Neuronal stem cell (in vitro differentiated cells): Measurements from ENCODE around the gene PSKH1.

Experiments used
- DNase-seq: peaks from one replicate; pipeline ENCODE4 v3.0.0-alpha.2; 2013; ENCODE audit warnings: low spot score
- H2AFZ ChIP-seq: one replicate; pipeline ENCODE4 v1.6.1; 2013; ENCODE audit warnings: mild to moderate bottlenecking, low read length, inconsistent platforms
- H2AK5ac ChIP-seq: 2 replicates; pipeline ENCODE4 v1.6.1; 2013; ENCODE audit warnings: low read depth, mild to moderate bottlenecking, inconsistent platforms, low read length, moderate library complexity, mixed read lengths
- H2BK120ac ChIP-seq: 2 replicates; pipeline ENCODE4 v1.6.1; 2013; ENCODE audit warnings: low read depth, mild to moderate bottlenecking, inconsistent platforms, low read length, moderate library complexity, mixed read lengths
- H2BK12ac ChIP-seq: one replicate; pipeline ENCODE4 v1.6.1; 2013; ENCODE audit warnings: low read length, inconsistent platforms
- H2BK15ac ChIP-seq: 2 replicates; pipeline ENCODE4 v1.6.1; 2013; ENCODE audit warnings: mild to moderate bottlenecking, low read length, inconsistent platforms, mixed read lengths
- H2BK5ac ChIP-seq: one replicate; pipeline ENCODE4 v1.6.1; 2013; ENCODE audit warnings: inconsistent platforms, mild to moderate bottlenecking, low read length, moderate library complexity
- H3K14ac ChIP-seq: one replicate; pipeline ENCODE4 v1.6.1; 2013; ENCODE audit warnings: low read length, inconsistent platforms
- H3K18ac ChIP-seq: 2 replicates; pipeline ENCODE4 v1.6.1; 2013; ENCODE audit warnings: low read length, inconsistent platforms
- H3K23ac ChIP-seq: 2 replicates; pipeline ENCODE4 v1.6.1; 2013; ENCODE audit warnings: low read depth, mild to moderate bottlenecking, mixed read lengths, low read length, inconsistent platforms; ENCODE audit not compliant: poor library complexity
- H3K27ac ChIP-seq: replicated peaks from 3 replicates; pipeline ENCODE4 v1.5.1; 2013; ENCODE audit warnings: low read length, inconsistent platforms
- H3K27me3 ChIP-seq, 3 experiments: 2 replicates each; pipeline ENCODE4 v1.6.1; 2013; ENCODE audit warnings: low read length in 3 of 3, mild to moderate bottlenecking in 2 of 3, inconsistent platforms in 1 of 3, low read depth in 1 of 3, mixed read lengths in 1 of 3, moderate library complexity in 1 of 3; ENCODE audit not compliant: control insufficient read depth in 3 of 3, insufficient read depth in 3 of 3
- H3K36me3 ChIP-seq, 2 donors: replicated peaks in 1 of 2; 2 replicates each; pipeline ENCODE4 v1.6.1; 2013; ENCODE audit warnings: low read length in 2 of 2; ENCODE audit not compliant: control insufficient read depth in 2 of 2, insufficient read depth in 2 of 2
- H3K4ac ChIP-seq: 2 replicates; pipeline ENCODE4 v1.6.1; 2013; ENCODE audit warnings: inconsistent platforms, mild to moderate bottlenecking, low read length, moderate library complexity
- H3K4me1 ChIP-seq, 2 donors: 1 replicate in 1 of 2; 2 replicates in 1 of 2; pipeline ENCODE4 v1.6.1; 2013; ENCODE audit warnings: low read length in 2 of 2, low read depth in 1 of 2; ENCODE audit not compliant: control insufficient read depth in 2 of 2, insufficient read depth in 1 of 2
- H3K4me2 ChIP-seq: one replicate; pipeline ENCODE4 v1.6.1; 2013; ENCODE audit warnings: mild to moderate bottlenecking, low read length, inconsistent platforms; ENCODE audit not compliant: insufficient read depth, poor library complexity, severe bottlenecking
- H3K4me3 ChIP-seq, 2 donors: 2 replicates each; pipeline ENCODE4 v1.5.1; 2013; ENCODE audit warnings: low read length in 2 of 2, mild to moderate bottlenecking in 2 of 2, inconsistent platforms in 1 of 2, moderate library complexity in 1 of 2
- H3K79me1 ChIP-seq: one replicate; pipeline ENCODE4 v1.6.1; 2013; ENCODE audit warnings: low read depth, mild to moderate bottlenecking, inconsistent platforms, low read length, moderate library complexity
- H3K9ac ChIP-seq: one replicate; pipeline ENCODE4 v1.6.1; 2013; ENCODE audit warnings: mild to moderate bottlenecking, low read depth, low read length, inconsistent platforms; ENCODE audit not compliant: poor library complexity
- H3K9me3 ChIP-seq, 2 donors: replicated peaks in 1 of 2; 2 replicates each; pipeline versions ENCODE3 to v1.6.1; 2013; ENCODE audit warnings: low read length in 2 of 2, mild to moderate bottlenecking in 2 of 2, inconsistent platforms in 1 of 2, low read depth in 1 of 2, mixed read lengths in 1 of 2, moderate library complexity in 1 of 2; ENCODE audit not compliant: control insufficient read depth in 2 of 2, insufficient read depth in 1 of 2
- H4K8ac ChIP-seq: one replicate; pipeline ENCODE4 v1.6.1; 2013; ENCODE audit warnings: low read depth, mild to moderate bottlenecking, inconsistent platforms, low read length, moderate library complexity
- H4K91ac ChIP-seq: one replicate; pipeline ENCODE4 v1.6.1; 2013; ENCODE audit warnings: low read length, low read depth, mild to moderate bottlenecking, inconsistent platforms; ENCODE audit not compliant: poor library complexity
- WGBS, 2 donors: extraction: QIAGEN DNeasy Blood & Tissue Kit; methylation state at CpG; one replicate each; pipeline ENCODE4 v1.1.7; 2013; ENCODE audit warnings: missing lambda C conversion rate in 2 of 2, mixed read lengths in 1 of 2; ENCODE audit not compliant: insufficient read length in 2 of 2, insufficient replicate concordance in 1 of 2; ENCODE audit errors: extremely low coverage in 2 of 2; 5-methylcytosine and 5-hydroxymethylcytosine counted together

PSKH1 gene

DNA sequence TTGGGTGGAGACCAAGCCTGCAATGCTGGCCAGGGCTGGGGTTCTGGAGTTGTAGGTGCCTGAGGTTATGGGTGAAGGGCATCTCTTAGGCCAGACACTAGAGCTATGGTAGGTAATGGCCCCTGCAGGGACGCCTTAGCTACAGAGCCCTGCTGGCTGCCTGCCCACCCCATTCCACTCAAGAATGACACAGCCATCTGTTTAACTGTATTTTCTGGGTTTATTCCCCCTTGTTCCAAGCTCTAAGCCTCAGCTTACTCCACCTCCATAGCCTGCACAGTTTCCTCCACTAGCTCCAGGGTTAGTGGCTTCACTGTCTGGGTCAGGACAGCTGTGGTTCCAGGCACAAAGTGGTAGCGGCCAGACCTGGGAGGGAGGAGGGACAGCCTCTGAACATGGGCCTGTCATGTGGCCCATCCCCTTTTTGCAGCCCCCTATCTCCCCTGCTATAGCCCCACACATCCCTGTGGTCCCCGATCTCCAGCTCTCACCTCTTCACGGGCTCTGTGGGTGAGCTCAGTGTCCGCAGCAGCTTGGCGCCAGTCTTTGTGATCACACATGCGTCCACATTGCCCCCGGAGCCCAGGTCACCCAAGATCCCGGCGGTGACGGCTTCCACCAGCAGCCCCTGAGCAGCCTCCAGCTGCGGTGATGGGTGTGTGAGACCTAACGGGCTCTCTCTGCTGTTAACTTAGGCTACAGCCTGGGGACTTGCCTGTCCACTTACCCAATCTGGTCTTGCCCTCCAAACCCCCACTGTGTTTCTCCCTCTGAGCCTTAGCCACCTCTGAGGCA is 41.4 kb downstream of the PSKH1 start:
- no peak overlapping the region for H2BK15ac ChIP-seq
- H3K4ac ChIP-seq = no peak overlapping the region
- H3K36me3 ChIP-seq = peaks cover 5 to 31% of the 10 kb centered on the region in 2 donors
- H3K4me3 ChIP-seq = peak overlapping the region in 1 of 2 donors; percentile 97
- H3K27me3 ChIP-seq = peaks cover 0 to 4% (median 0%) of the 10 kb centered on the region in 3 experiments
- DNase-seq = no peak
- H2AK5ac ChIP-seq = peak overlapping the region; percentile 32
- H3K4me1 ChIP-seq = peaks cover 11 to 17% of the 10 kb centered on the region in 2 donors
- H3K18ac ChIP-seq = no peak overlapping the region
- H4K91ac ChIP-seq = no peak overlapping the region
- H3K9ac ChIP-seq = no peak overlapping the region
- no peaks in the 10 kb centered on the region for H3K9me3 ChIP-seq
- H3K14ac ChIP-seq = no peak overlapping the region
- no peak overlapping the region for H4K8ac ChIP-seq
- peaks cover 1% of the 10 kb centered on the region for H3K79me1 ChIP-seq
- H2BK120ac ChIP-seq = peak overlapping the region; percentile 24
- no peak overlapping the region for H3K27ac ChIP-seq
- H3K4me2 ChIP-seq = peak overlapping the region; percentile 98
- no peak overlapping the region for H2BK12ac ChIP-seq
- WGBS, 2 donors = no CpG with 5 or more reads among the region's 13 CpGs
- H2BK5ac ChIP-seq = peak overlapping the region; percentile 62
- peak overlapping the region; percentile 97 for H2AFZ ChIP-seq
- H3K23ac ChIP-seq = no peak overlapping the region

DNA sequence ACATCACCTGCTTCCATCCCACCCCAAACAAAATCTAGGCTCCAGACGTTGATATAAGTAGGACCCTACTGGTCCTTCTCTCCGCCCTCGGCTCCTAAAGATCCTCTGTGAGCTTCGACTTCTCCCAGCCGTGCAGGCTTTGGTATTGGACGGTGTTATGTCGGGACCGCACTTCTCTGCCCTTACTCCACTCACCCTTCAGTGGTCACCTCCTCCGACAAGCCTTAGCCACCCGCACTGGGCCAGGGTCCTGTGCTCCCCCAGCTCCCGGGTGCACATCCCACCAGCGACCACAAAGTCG is 42.0 kb downstream of the PSKH1 start:
- peak overlapping the region; percentile 7 for H2BK12ac ChIP-seq
- peak overlapping the region; percentile 84 to 97 for H3K4me3 ChIP-seq
- peak overlapping the region; percentile 32 for H2AK5ac ChIP-seq
- peak overlapping the region; percentile 100 for H3K23ac ChIP-seq
- H2BK120ac ChIP-seq = peak overlapping the region; percentile 24
- H3K4me1 ChIP-seq = peaks cover 11 to 17% of the 10 kb centered on the region in 2 donors
- H3K4me2 ChIP-seq = peak overlapping the region; percentile 98
- peaks cover 5% of the 10 kb centered on the region for H3K79me1 ChIP-seq
- H2BK5ac ChIP-seq = peak overlapping the region; percentile 62
- no CpG with 5 or more reads among the region's 13 CpGs for WGBS, 2 donors
- H3K4ac ChIP-seq = no peak overlapping the region
- H3K18ac ChIP-seq = peak overlapping the region; percentile 90
- no peak overlapping the region for H3K27ac ChIP-seq
- no peaks in the 10 kb centered on the region for H3K9me3 ChIP-seq
- peaks cover 0 to 4% (median 0%) of the 10 kb centered on the region in 3 experiments for H3K27me3 ChIP-seq
- H2BK15ac ChIP-seq = peak overlapping the region; percentile 25
- peaks cover 9 to 31% of the 10 kb centered on the region in 2 donors for H3K36me3 ChIP-seq
- no peak overlapping the region for H4K91ac ChIP-seq
- no peak for DNase-seq
- no peak overlapping the region for H4K8ac ChIP-seq
- peak overlapping the region; percentile 82 for H3K9ac ChIP-seq
- peak overlapping the region; percentile 95 for H3K14ac ChIP-seq
- H2AFZ ChIP-seq = peak overlapping the region; percentile 97

DNA sequence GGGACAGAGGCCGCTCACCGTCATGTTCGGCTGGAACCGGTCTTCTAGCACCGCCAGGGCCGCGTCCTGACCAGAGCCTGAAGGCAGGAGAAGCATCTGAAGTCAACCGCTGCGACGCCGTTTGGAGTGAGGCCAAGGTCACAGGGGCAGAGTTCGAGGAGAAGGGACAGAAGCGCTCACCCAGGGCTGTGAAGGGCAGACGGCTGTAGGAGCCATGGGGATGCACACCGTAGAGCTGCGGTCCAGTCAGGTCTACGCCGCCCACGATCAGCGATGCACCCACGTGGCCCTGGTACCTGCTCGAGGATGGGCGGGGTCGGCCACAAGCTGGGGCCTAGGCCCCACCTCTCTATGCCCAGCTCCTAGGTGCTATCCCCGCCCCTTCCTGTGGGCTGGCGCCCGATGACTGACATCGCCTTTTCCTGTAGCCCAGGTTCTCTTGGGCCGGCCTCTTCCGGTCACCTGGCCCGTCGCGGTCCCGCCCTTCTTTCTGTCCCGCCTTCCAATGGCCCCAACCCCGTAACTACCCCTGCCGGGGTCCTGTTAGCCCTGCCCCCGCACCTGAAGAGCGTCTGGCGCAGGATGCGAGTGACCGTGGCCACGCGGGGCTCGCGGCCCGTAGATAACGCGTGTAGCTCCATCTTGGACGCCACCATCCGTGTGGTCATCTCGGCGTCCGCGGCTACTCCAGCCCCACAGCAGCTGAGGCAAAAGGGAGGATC is 42.5 kb downstream of the PSKH1 start:
- Histone ChIP-seq H2AFZ (peak overlapping the region; percentile 97), H3K14ac (peak overlapping the region; percentile 96), H3K9ac (peak overlapping the region; percentile 100), H2BK120ac (peak overlapping the region; percentile 28), H4K8ac (no peak overlapping the region), H2BK12ac (peak overlapping the region; percentile 7), H3K27me3 (peaks cover 0 to 4% (median 0%) of the 10 kb centered on the region in 3 experiments), H3K79me1 (peaks cover 6% of the 10 kb centered on the region), H2AK5ac (peak overlapping the region; percentile 88), H2BK15ac (peak overlapping the region; percentile 99), H3K4me3 (peak overlapping the region; percentile 88 to 97), H3K18ac (peak overlapping the region; percentile 100), H3K4me2 (peak overlapping the region; percentile 98), H2BK5ac (peak overlapping the region; percentile 94), H3K27ac (peak overlapping the region; percentile 60), H3K4me1 (peaks cover 11 to 17% of the 10 kb centered on the region in 2 donors), H4K91ac (peak overlapping the region; percentile 58), H3K4ac (no peak overlapping the region), H3K9me3 (no peaks in the 10 kb centered on the region), H3K23ac (peak overlapping the region; percentile 100), H3K36me3 (peaks cover 10 to 31% of the 10 kb centered on the region in 2 donors)
- WGBS, 2 donors = no CpG with 5 or more reads among the region's 55 CpGs
- DNase-seq = peak; percentile 84
